K562 (cell line): ENCODE data around the gene SMIM45.

Experiments
- DIDO1 ChIP-seq: fragments of 450-650 bp; IDR thresholded peaks from 2 replicates; pipeline ENCODE4 v1.6.1; 2016; ENCODE audit warnings: low read depth, missing biosample characterization, missing genetic modification characterization
- MAFG ChIP-seq: fragments of 450-650 bp; conservative IDR thresholded peaks from 2 replicates; pipeline ENCODE4 v1.6.1; 2016; ENCODE audit warnings: missing genetic modification characterization, missing compliant biosample characterization

DNA sequence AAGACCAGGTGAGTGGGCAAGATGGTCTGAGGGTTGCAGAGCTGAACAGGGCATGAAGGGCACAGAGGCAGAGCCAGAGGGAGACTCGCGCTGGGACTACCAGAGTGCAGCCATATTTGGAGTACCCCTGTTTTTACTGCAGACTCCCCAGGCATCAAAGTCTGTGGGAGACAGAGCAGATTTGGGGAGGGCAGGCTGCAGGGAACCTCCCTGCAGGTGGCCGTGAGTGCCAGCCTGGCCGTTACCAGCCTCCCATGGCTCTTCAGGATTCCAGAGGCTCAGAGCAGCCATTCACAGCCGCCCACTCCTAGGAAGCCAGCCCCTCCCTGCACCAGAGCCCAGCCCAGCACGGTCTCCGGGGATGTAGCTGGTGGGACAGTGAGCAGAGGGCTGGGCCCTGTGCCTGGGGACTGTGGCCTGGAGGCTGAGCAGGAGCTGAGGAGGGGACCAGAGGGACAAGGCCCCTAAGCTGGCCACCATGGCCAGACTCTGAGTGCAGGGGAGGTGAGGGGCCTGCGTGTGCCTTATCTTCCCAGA lies 17.2 kb downstream of the SMIM45 start, which contains the start of gene SEPTIN3:
- TF ChIP-seq MAFG (tag) (no peak), DIDO1 (tag) (no peak)
